ENCODE measurements around the gene CDK6.

The CDK6 gene

GRCh38 chr7:92681633-92682032, 154.7 kb downstream of the CDK6 start:
- DNase-seq (ENCODE audit: low read depth), result no peak

GRCh38 chr7:92680442-92680841, 155.9 kb downstream of the CDK6 start:
- DNase-seq (ENCODE audit: low read depth), result no peak

- no peak for DNase-seq (ENCODE audit: low read depth)
Measured at GRCh38 chr7:92678291-92678920, 158.0 kb downstream of the CDK6 start.

- DNase-seq (ENCODE audit: low read depth), result no peak
Measured at GRCh38 chr7:92674379-92674778, 162.0 kb downstream of the CDK6 start.

GRCh38 chr7:92671505-92672169, 164.7 kb downstream of the CDK6 start:
- no peak for DNase-seq (ENCODE audit: low read depth)

- DNase-seq (ENCODE audit: low read depth), result no peak
Measured at GRCh38 chr7:92670204-92670851, 166.0 kb downstream of the CDK6 start.

- DNase-seq (ENCODE audit: low read depth), result no peak
Measured at GRCh38 chr7:92669616-92670165, 166.7 kb downstream of the CDK6 start.

- no peak for DNase-seq (ENCODE audit: low read depth)
Measured at GRCh38 chr7:92668564-92668963, 167.8 kb downstream of the CDK6 start.

- DNase-seq (ENCODE audit: low read depth), result no peak
Measured at GRCh38 chr7:92667816-92668535, 168.4 kb downstream of the CDK6 start.

GRCh38 chr7:92665926-92666325, 170.4 kb downstream of the CDK6 start:
- no peak for DNase-seq (ENCODE audit: low read depth)

- DNase-seq (ENCODE audit: low read depth), result no peak
Measured at GRCh38 chr7:92661651-92662050, 174.7 kb downstream of the CDK6 start.

- no peak for DNase-seq (ENCODE audit: low read depth)
Measured at GRCh38 chr7:92658671-92659070, 177.7 kb downstream of the CDK6 start.

GRCh38 chr7:92657391-92657790, 179.0 kb downstream of the CDK6 start:
- DNase-seq (ENCODE audit: low read depth), result no peak

- DNase-seq (ENCODE audit: low read depth), result no peak
Measured at GRCh38 chr7:92656121-92656520, 180.3 kb downstream of the CDK6 start.

GRCh38 chr7:92655346-92655884, 181.0 kb downstream of the CDK6 start:
- DNase-seq (ENCODE audit: low read depth), result no peak

- no peak for DNase-seq (ENCODE audit: low read depth)
Measured at GRCh38 chr7:92653136-92653535, 183.2 kb downstream of the CDK6 start.

GRCh38 chr7:92652536-92652935, 183.8 kb downstream of the CDK6 start:
- DNase-seq (ENCODE audit: low read depth), result no peak

- no peak for DNase-seq (ENCODE audit: low read depth)
Measured at GRCh38 chr7:92650391-92650790, 186.0 kb downstream of the CDK6 start.

- no peak for DNase-seq (ENCODE audit: low read depth)
Measured at GRCh38 chr7:92648067-92648466, 188.3 kb downstream of the CDK6 start.

GRCh38 chr7:92647652-92648051, 188.7 kb downstream of the CDK6 start:
- no peak for DNase-seq (ENCODE audit: low read depth)

GRCh38 chr7:92647011-92647625, 189.3 kb downstream of the CDK6 start:
- DNase-seq (ENCODE audit: low read depth), result no peak
